Cardiac septum (tissue), 1 donor: ENCODE results near the gene TMBIM1. TPM values are rescaled to one million over a fixed set of nuclear protein-coding genes. Genes with fewer than 3 reads are reported as not detected.
"Not testable (repeated sequence)": the region's sequence is repeated elsewhere in the genome, so short reads cannot be mapped to it uniquely, and the experiment has no call there.

Experiments
- DNase-seq: peaks from one replicate; pipeline ENCODE4 v3.0.0-alpha.2; 2020; ENCODE audit warnings: low spot score
- intact Hi-C: fragments of 100-400 bp; cut with DNase I; formaldehyde crosslinking; loops from one replicate; pipeline ENCODE4 v1.14.0; 2022
- total RNA-seq: library from RNA; stranded (reverse); fragmentation: NEBNext Ultra II Directional; extraction: Animal tissue kit (Norgen Biotek cat#: 25700); gene quantifications from one replicate; pipeline ENCODE4 v1.2.1, GENCODE V29; 2021
- donor health status: DM: no; HTN: no; CAD: no.

Gene TMBIM1
- total RNA-seq, 1 donor from 2014 or later, result 143 TPM

GRCh38 chr2:218320704-218321336 is 28.5 kb upstream of the TMBIM1 start:
- no peak for DNase-seq

DNA sequence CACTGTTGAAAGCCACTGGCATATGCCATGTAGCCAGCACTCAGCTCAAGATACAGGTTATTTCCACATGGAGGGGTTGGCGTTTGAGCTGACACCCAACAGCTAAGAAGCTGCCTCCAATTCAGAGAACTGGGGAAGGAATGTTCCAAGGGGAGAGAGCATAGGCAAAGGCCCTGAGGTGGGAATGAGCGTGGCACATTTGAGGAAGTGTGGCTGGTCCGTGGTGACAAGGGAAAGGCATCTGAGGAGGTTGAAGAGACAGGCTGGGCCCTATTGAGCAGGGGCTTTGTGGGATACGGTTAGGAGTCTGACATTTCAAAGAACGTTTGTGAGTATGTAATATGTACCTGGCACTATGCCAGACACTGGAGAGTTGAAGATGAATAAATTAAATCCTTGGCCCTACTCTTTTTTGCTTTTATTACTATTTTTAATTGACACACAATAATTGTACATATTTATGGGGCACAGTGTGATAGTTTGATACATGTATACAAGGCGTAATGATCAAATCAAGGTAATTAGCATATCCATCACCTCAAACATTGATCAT is 27.6 kb upstream of the TMBIM1 start:
- intact Hi-C loops, result no loop called here
- DNase-seq, result no peak

More at GRCh38 chr2:218320704-218321336, 28.5 kb upstream of the TMBIM1 start:
- intact Hi-C loops, result no loop called here

DNA sequence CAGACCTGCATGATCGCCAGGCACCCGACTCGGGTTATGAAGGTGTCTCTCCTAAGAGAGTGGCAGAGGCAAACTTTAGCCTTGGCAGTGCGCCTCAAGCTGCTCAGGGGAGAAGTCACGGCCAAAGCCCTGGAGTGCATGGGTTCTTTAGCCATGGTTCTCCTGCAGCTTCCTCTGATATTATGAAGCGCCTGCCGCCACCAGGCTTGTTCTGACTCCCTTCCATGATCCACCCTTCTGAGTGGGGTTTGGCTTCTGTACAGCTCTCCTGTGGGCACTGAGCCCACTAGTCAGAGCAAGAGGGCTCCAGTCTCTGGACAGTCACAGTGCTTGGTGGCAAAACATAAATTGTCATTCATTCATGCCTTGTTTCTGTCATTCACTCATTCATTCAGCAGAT is 25.9 kb upstream of the TMBIM1 start:
- intact Hi-C loops, result no loop called here
- DNase-seq, result no peak

DNA sequence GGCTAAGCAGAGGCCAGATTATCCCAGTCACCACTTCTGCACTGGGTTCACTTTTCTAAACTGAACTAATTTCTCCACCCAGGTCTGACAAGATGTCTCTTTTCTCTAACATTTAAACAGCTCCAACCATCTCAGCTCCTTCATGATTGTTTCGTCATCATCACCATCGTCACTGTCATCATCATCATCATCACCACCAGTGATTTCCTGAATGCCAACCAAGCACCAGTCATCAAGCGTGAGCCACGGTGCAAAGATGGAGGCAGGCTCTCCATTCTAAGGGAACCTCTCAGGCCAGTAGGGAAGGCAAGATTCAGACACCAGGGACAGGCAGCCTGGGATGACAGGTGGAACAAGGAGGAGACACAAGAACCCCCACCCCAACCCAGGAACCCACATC is 25.5 kb upstream of the TMBIM1 start:
- intact Hi-C loops, result no loop called here
- no peak for DNase-seq

- intact Hi-C loops, result no loop called here
- DNase-seq, result no peak
Measured at GRCh38 chr2:218317303-218317630, 25.0 kb upstream of the TMBIM1 start.

DNA sequence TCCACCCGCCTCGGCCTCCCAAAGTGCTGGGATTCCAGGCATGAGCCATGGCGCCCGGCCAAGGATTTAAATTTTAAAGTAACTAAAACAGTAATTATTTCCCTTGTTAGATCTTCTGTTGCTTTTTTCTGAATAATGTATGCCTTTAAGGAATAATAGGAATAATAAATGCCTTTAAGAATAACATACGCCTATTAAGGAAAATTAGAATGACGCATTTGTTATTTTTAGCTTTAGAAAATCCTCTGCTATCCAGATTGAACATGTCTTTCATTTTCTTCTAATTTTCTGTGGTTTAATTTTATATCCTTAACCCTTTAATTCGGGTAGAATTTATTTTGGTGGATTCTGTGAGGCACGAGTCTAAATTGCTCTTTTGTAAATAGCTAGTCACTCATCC is 23.1 kb upstream of the TMBIM1 start:
- intact Hi-C loops, result no loop called here
- no peak for DNase-seq

- DNase-seq, intact Hi-C loops: not testable (repeated sequence)
Measured at GRCh38 chr2:218314764-218315163, 22.5 kb upstream of the TMBIM1 start.

GRCh38 chr2:218313356-218313755 is 21.1 kb upstream of the TMBIM1 start:
- DNase-seq, result no peak
- intact Hi-C loops, result no loop called here

GRCh38 chr2:218312267-218312756 is 20.0 kb upstream of the TMBIM1 start:
- intact Hi-C loops, result no loop called here
- DNase-seq, result no peak

GRCh38 chr2:218311541-218312266 is 19.4 kb upstream of the TMBIM1 start:
- not testable (repeated sequence) for DNase-seq

GRCh38 chr2:218310853-218311540 is 18.7 kb upstream of the TMBIM1 start:
- DNase-seq, result no peak
- intact Hi-C loops, result no loop called here

More at GRCh38 chr2:218311541-218312266, 19.4 kb upstream of the TMBIM1 start:
- intact Hi-C loops, result not testable (repeated sequence)

DNA sequence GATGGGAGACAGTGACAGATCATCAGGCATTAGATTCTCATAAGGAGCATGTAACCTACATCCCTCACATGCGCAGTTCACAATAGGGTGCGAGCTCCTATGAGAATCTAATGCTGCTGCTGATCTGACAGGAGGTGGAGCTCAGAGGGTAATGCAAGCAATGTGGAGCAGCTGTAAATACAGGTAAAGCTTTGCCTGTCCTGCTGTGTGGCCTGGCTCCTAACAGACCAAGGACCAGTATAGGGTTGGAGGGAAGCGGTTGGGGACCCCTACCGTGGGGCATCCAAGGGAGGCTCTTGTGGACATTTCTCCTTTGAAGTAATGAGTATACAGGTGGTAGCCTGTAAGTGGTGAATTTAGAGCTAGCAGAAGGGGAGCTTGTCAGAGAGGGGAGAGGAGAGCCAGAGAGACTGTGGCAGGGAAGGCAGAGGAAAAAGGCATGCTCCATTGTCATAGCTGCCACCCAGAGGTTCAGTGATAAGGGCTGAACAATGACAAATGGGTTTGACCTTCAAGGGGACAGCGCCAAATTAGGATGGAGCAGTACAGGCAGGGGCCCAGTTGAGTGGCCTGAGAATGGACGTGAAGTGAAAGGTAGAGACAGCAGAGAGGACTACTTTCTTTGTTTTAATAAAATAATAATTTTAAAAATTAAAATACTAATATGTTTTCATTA is 15.2 kb upstream of the TMBIM1 start:
- intact Hi-C loops, result no loop called here
- no peak for DNase-seq

GRCh38 chr2:218306184-218306920 is 14.0 kb upstream of the TMBIM1 start:
- intact Hi-C loops, result no loop called here
- no peak for DNase-seq

DNA sequence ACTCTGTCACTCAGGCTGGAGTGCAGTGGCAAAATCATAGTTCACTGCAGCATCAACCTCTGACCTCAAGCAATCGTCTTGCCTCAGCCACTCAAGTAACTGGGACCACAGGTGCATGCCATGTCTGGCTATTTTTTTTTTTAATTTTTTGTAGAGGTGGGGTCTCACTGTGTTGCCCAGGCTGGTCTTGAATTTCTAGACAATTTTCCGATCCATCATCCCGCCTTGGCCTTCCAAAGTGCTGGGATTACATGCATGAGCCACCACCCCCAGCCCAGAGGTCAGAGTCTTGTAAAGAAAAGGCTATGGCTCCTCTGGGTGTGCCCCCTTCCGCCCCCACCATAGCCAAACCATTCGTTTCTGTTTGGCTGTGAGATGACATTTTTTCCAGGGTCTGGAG is 13.1 kb upstream of the TMBIM1 start:
- intact Hi-C loops, result no loop called here
- no peak for DNase-seq

- intact Hi-C loops, result loop anchor here (1.0 kb wide), 2 partner anchors 55 to 165 kb away; partner anchors contain the start of gene CATIP
- peak; percentile 87 for DNase-seq
Measured at GRCh38 chr2:218301176-218301819, 9.0 kb upstream of the TMBIM1 start.

DNA sequence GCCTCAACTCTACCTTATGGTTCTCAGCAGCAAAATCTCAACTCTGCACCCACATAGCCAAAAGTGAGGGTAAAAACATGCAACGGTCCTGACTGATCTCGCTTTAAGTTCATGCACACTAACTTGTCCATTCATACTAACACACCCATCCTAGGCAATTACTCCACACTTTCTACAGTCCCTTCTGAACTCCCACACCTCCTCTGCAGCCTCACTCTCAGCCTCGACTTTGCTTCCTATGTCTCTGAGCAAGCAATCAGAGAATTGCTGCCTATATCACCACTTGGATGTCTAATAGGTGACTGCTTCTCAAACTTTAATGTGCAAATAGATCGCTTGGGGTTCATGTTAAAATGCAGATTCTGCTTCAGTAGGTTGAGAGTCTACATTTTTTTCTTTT is 7.8 kb upstream of the TMBIM1 start:
- DNase-seq, result no peak
- intact Hi-C loops, result no loop called here

DNA sequence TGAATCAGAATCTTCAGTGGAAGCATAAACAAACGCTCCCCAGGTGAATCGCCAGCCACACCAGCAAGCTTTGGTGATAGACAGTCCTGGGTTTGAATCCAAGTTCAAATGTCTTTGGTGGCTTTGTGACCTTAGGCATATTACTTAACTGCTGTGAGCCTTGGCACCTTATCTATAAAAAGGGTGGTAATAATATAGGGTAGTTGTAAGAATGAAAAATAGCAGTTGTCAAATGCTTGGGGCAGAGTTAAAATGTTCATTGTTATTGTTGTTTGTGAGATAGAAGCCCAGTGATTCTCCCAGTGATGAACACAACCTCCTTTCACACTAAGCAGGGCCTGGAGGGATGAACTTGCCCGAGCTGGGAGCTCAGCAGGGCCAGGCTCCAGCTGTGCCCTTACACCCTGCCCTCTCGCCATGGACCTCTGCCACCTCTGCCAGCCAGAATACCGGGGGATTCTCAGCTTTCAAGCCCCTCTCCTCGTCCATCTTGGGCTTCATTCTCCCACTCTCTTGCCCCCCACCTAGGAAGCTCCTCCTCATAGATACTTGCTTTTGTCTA is 6.1 kb upstream of the TMBIM1 start:
- no peak for DNase-seq
- intact Hi-C loops, result loop anchor here (10.0 kb wide), 1 partner anchor 346 kb away; no protein-coding TSS in a partner anchor

DNA sequence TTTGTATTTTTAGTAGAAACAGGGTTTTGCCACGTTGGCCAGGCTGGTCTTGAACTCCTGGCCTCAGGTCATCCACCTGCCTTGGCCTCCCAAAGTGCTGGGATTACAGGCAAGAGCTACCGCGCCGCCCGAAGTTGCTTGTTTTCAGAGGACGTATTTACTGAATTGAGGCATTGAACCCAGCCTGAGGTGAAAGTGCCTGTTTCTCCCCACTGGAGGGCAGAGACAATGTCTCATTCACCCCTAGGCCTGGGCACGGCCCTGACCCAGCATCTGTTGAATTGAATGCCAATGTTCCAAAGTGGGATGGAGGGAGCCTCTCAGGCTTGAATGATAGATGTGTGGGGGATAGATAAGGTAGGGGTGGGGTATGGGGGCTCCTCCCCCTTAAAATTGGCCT is 4.5 kb upstream of the TMBIM1 start:
- intact Hi-C loops, result loop anchor here (10.0 kb wide), 1 partner anchor 348 kb away; no protein-coding TSS in a partner anchor
- DNase-seq, result no peak
